ENCODE data around the gene TC2N.

GRCh38 chr14:91902336-91902735, 35.0 kb upstream of the TC2N start:
- TF ChIP-seq CTCF (IDR thresholded peaks at IDR 0.05) (no peak), POLR2A (IDR thresholded peaks at IDR 0.05) (no peak)

Data from adrenal gland (tissue), 5 donors.